PC-3 (cell line): ENCODE measurements around the gene SERPINE3. TPM values are rescaled to one million over a fixed set of nuclear protein-coding genes. Genes with fewer than 3 reads are reported as not detected.

Experiments
- ATAC-seq: fragments of 200-7000 bp; cut with Tn5 transposase; 2 replicates; pipeline ENCODE4 v1.9.1; 2020; ENCODE audit warnings: mild to moderate bottlenecking, moderate library complexity
- Bru-seq: library from RNA; stranded (reverse); fragments of 400-500 nt; gene quantifications from one replicate; lab custom pipeline; 2021; lab: Mats Ljungman, UMichigan
- BruChase-seq, 2 experiments: library from RNA; stranded (reverse); fragments of 400-500 nt; gene quantifications; one replicate each; lab custom pipeline; 2021; lab: Mats Ljungman, UMichigan
- BruUV-seq: library from RNA; stranded (reverse); fragments of 400-500 nt; replicated peaks from 2 replicates; lab custom pipeline; 2021; lab: Mats Ljungman, UMichigan
- CTCF ChIA-PET: fragments of 300-600 bp; sonication (Branson Sonifier 250); formaldehyde crosslinking; loops from one replicate; lab custom pipeline; 2022; ENCODE audit warnings: antibody characterized with exemption; lab: Charles Lee
- POLR2A ChIA-PET: fragments of 300-600 bp; sonication (Branson Sonifier 250); formaldehyde crosslinking; loops from one replicate; lab custom pipeline; 2022; ENCODE audit warnings: antibody characterized with exemption; ENCODE audit not compliant: unreplicated experiment; lab: Charles Lee
- DNase-seq: peaks from one replicate; pipeline ENCODE4 v3.0.0-alpha.2; 2015
- H2AFZ ChIP-seq: fragments of 300-600 bp; sonication (generic); 2 replicates; pipeline ENCODE4 v1.6.0; 2016; ENCODE audit warnings: antibody characterized with exemption, low read length
- H3F3A ChIP-seq: fragments of 300-600 bp; sonication (generic); one replicate; pipeline ENCODE4 v1.6.0; 2017; ENCODE audit warnings: antibody characterized with exemption, low read length, control low read depth, mild to moderate bottlenecking; ENCODE audit not compliant: unreplicated experiment
- H3K27ac ChIP-seq: fragments of 300-600 bp; sonication (generic); 2 replicates; pipeline ENCODE4 v1.5.1; 2016; ENCODE audit warnings: mild to moderate bottlenecking, low read length
- H3K27me3 ChIP-seq: fragments of 300-600 bp; sonication (generic); 2 replicates; pipeline ENCODE4 v1.6.1; 2016; ENCODE audit warnings: low read length, mixed read lengths
- H3K36me3 ChIP-seq: fragments of 300-600 bp; sonication (generic); 2 replicates; pipeline ENCODE4 v1.6.1; 2016; ENCODE audit warnings: low read depth, mixed run types, low read length, mixed read lengths
- H3K4me1 ChIP-seq: fragments of 300-600 bp; sonication (generic); 2 replicates; pipeline ENCODE4 v1.5.1; 2016; ENCODE audit warnings: low read length; ENCODE audit not compliant: insufficient read depth
- H3K4me2 ChIP-seq: fragments of 300-600 bp; sonication (generic); 2 replicates; pipeline ENCODE4 v1.6.0; 2016; ENCODE audit warnings: low read length
- H3K4me3 ChIP-seq: fragments of 300-600 bp; sonication (generic); 2 replicates; pipeline ENCODE4 v1.5.1; 2016; ENCODE audit warnings: mild to moderate bottlenecking, low read length, mixed read lengths
- H3K79me2 ChIP-seq: fragments of 300-600 bp; sonication (generic); 2 replicates; pipeline ENCODE4 v1.6.1; 2017; ENCODE audit warnings: low read length, mixed read lengths
- H3K9ac ChIP-seq: fragments of 300-600 bp; sonication (generic); 2 replicates; pipeline ENCODE4 v1.6.0; 2016; ENCODE audit warnings: mild to moderate bottlenecking, low read length
- H3K9me2 ChIP-seq: fragments of 300-600 bp; sonication (generic); replicated peaks from 2 replicates; pipeline ENCODE4 v1.6.1; 2016; ENCODE audit warnings: mixed run types, low read length, mixed read lengths
- H3K9me3 ChIP-seq: fragments of 300-600 bp; sonication (generic); 2 replicates; pipeline ENCODE4 v1.6.1; 2016; ENCODE audit warnings: low read length, mixed read lengths
- H4K20me1 ChIP-seq: fragments of 300-600 bp; sonication (generic); 2 replicates; pipeline ENCODE4 v1.6.1; 2016; ENCODE audit warnings: low read length, mixed read lengths
- EZH2 ChIP-seq: fragments of 300-600 bp; sonication (generic); IDR thresholded peaks from one replicate; pipeline ENCODE4 v1.6.1; 2017; ENCODE audit warnings: antibody characterized with exemption, mild to moderate bottlenecking, low read length; ENCODE audit not compliant: unreplicated experiment
- EZH2phosphoT487 ChIP-seq: fragments of 300-600 bp; sonication (generic); IDR thresholded peaks from 2 replicates; pipeline ENCODE4 v1.6.1; 2018; ENCODE audit warnings: mild to moderate bottlenecking, antibody characterized with exemption, low read length, borderline replicate concordance
- intact Hi-C: fragments of 100-400 bp; cut with micrococcal nuclease; formaldehyde crosslinking; loops from 2 replicates; pipeline ENCODE4 v1.9.0; 2023
- long read RNA-seq: library from polyadenylated mRNA; unstranded; transcript quantifications from one replicate; pipeline ENCODE4 v2.0.0, GENCODE V29; 2021; ENCODE audit not compliant: unreplicated experiment
- total RNA-seq: library from RNA; depleted of rRNA; stranded (reverse); fragments of >200 nt; gene quantifications from 2 replicates; pipeline ENCODE4 v1.2.3, GENCODE V29; 2014; rRNA removed
- TF ChIP-seq, protein P1 (sequence below): fragments of 300-600 bp; sonication (generic); conservative IDR thresholded peaks from 2 replicates; pipeline ENCODE4 v1.5.1; 2017; ENCODE audit warnings: antibody characterized with exemption, low read depth, mild to moderate bottlenecking, low read length

The SERPINE3 gene
- total RNA-seq = not detected in 2 replicates
- percentile 7 among the genes with signal in this experiment for Bru-seq, nascent RNA
- not detected for BruChase-seq, experiment 1, labeled RNA remaining after a 6-hour chase
- BruChase-seq, experiment 2, labeled RNA remaining after a 2-hour chase = percentile 9 among the genes with signal in this experiment
- long read RNA-seq, partial matches to known transcripts = 0 of 10 reads
- long read RNA-seq, other reads (novel, unspliced or antisense) = 10 of 10 reads

DNA sequence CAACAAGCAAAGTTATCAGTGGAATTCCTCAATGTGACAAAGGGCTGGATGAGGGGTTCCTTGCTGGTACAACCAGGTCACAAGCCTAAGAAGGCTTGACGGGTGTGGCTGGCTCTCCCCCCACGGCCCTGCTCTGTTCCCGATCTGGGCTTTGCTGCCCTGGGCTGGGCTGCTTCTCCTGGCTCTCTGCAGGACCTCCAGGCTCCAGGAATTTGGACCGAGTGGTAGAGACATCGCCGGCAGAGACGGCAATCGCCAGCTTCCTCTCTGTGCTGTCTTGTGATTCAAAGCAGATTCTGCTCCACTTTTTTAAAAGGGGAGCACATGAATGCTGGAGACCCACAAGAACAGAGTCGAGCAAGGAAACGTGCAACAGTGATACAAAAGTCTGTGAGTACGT lies at the start of gene SERPINE3:
TSS of gene SERPINE3 (plus strand) at position 338 of the 400 bp plus-strand sequence. CDS start 1,401 bp downstream, outside the sequence.
- H3K36me3 ChIP-seq = no peaks in the 10 kb centered on the region
- H3K9ac ChIP-seq = no peak within 1 kb of the TSS
- H3K9me2 ChIP-seq = no peaks in the 10 kb centered on the region
- ChIA-PET POLR2A (no interaction called here), CTCF (no interaction called here)
- BruUV-seq = no TSS peak
- TF ChIP-seq, protein P1, sequence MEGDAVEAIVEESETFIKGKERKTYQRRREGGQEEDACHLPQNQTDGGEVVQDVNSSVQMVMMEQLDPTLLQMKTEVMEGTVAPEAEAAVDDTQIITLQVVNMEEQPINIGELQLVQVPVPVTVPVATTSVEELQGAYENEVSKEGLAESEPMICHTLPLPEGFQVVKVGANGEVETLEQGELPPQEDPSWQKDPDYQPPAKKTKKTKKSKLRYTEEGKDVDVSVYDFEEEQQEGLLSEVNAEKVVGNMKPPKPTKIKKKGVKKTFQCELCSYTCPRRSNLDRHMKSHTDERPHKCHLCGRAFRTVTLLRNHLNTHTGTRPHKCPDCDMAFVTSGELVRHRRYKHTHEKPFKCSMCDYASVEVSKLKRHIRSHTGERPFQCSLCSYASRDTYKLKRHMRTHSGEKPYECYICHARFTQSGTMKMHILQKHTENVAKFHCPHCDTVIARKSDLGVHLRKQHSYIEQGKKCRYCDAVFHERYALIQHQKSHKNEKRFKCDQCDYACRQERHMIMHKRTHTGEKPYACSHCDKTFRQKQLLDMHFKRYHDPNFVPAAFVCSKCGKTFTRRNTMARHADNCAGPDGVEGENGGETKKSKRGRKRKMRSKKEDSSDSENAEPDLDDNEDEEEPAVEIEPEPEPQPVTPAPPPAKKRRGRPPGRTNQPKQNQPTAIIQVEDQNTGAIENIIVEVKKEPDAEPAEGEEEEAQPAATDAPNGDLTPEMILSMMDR = no peak
- no peaks in the 10 kb centered on the region for H3F3A ChIP-seq
- no peaks in the 10 kb centered on the region; the same call in 1 of the 2 replicates for H3K4me1 ChIP-seq
- intact Hi-C loops = no loop called here
- H3K4me3 ChIP-seq = no peak within 1 kb of the TSS
- H3K4me2 ChIP-seq = no peak within 1 kb of the TSS
- no peaks in the 10 kb centered on the region for H4K20me1 ChIP-seq
- no peaks in the 10 kb centered on the region for H3K79me2 ChIP-seq
- H3K27me3 ChIP-seq = no peaks in the 10 kb centered on the region
- no peak within 1 kb of the TSS for H3K27ac ChIP-seq
- no peak for DNase-seq
- H2AFZ ChIP-seq = no peak within 1 kb of the TSS
- H3K9me3 ChIP-seq = no peaks in the 10 kb centered on the region
- no peak for ATAC-seq

DNA sequence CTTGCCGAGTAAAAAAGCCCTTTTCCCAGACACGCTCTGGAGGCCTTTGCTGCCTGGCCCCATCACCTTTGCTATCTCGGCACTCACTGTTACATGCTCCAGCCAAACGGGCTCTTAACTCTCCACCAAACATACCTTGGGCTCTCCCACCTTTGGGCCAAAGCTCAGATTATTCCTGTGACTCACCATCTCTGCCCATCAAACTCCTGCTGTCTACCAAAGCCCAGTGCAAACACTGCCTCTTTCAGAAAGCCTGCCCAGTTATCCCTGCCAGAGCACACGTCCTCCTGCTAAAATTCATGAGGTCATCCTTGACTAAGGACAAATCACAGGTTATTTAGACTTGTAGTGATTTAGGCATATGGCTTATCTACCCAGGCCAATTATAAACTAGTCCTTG lies 48.1 kb upstream of the SERPINE3 start:
- intact Hi-C loops = loop anchor here (5.0 kb wide), 1 partner anchor 501 kb away; no protein-coding TSS in a partner anchor
- H3K27ac ChIP-seq = peak overlapping the region; percentile 87
- no peaks in the 10 kb centered on the region for H3K9me3 ChIP-seq
- no TSS peak for BruUV-seq
- no peaks in the 10 kb centered on the region for H3F3A ChIP-seq
- no peaks in the 10 kb centered on the region for H3K36me3 ChIP-seq
- no peak overlapping the region for H2AFZ ChIP-seq
- H3K9ac ChIP-seq = no peak overlapping the region
- no peak for TF ChIP-seq EZH2phosphoT487
- no peak for TF ChIP-seq EZH2
- H3K27me3 ChIP-seq = no peaks in the 10 kb centered on the region
- ChIA-PET POLR2A (no interaction called here), CTCF (interaction anchor here (0.8 kb wide), 1 partner anchor 511 kb away, joined by 5 read pairs; no protein-coding TSS in a partner anchor)
- DNase-seq = peak; percentile 84
- H3K4me3 ChIP-seq = no peak overlapping the region
- no peaks in the 10 kb centered on the region for H3K9me2 ChIP-seq
- H3K4me1 ChIP-seq = peaks cover 23% of the 10 kb centered on the region
- H3K79me2 ChIP-seq = no peaks in the 10 kb centered on the region
- H3K4me2 ChIP-seq = peak overlapping the region; percentile 80
- peak; percentile 88 for ATAC-seq
- no peaks in the 10 kb centered on the region for H4K20me1 ChIP-seq

DNA sequence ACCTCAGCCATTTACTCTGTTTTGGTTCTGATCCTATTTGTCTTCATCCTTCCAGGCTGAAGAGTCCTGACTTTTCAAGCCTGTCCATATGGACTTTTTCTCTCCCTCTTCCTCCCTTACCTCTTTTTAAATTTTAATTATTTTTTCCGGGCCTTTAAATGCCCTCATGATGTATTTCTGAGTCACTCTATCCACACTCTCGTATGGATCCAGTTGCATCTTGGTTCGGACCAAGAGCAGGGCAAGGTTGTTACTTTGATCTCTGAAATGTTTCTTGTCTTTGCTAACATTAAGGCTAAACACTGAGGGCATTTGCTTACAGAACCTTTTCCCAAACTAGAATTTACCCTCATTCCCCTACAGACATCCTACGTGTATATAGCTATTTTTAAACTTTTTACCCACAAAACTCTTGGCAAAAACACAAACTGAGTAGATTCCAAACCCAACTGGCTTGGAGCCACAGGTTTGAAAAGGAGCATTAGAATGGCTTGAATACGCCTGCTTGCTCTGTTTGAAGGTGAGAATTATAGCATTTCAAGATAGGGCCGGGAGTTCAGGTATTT lies 47.4 kb upstream of the SERPINE3 start:
- BruUV-seq = no TSS peak
- H3K27me3 ChIP-seq = no peaks in the 10 kb centered on the region
- no peak overlapping the region for H3K4me3 ChIP-seq
- peaks cover 23% of the 10 kb centered on the region for H3K4me1 ChIP-seq
- ChIA-PET POLR2A (no interaction called here), CTCF (no interaction called here)
- TF ChIP-seq EZH2 (no peak), EZH2phosphoT487 (no peak)
- TF ChIP-seq, protein P1 = no peak
- H3K36me3 ChIP-seq = no peaks in the 10 kb centered on the region
- intact Hi-C loops = loop anchor here (5.0 kb wide), 1 partner anchor 500 kb away; no protein-coding TSS in a partner anchor
- H3F3A ChIP-seq = no peaks in the 10 kb centered on the region
- H3K27ac ChIP-seq = peak overlapping the region; percentile 87
- H3K79me2 ChIP-seq = no peaks in the 10 kb centered on the region
- no peaks in the 10 kb centered on the region for H4K20me1 ChIP-seq
- ATAC-seq (peak; percentile 80), DNase-seq (peak; percentile 57)
- no peak overlapping the region; the same call in 1 of the 2 replicates for H2AFZ ChIP-seq
- H3K9me3 ChIP-seq = no peaks in the 10 kb centered on the region
- H3K4me2 ChIP-seq = peak overlapping the region; percentile 80
- no peaks in the 10 kb centered on the region for H3K9me2 ChIP-seq
- H3K9ac ChIP-seq = no peak overlapping the region
